OCI-LY7 (cell line): ENCODE results near the gene SYTL3.

Source experiments
- CTCF ChIP-seq: fragments of 200-600 bp; sonication (generic); conservative IDR thresholded peaks from 2 replicates; pipeline ENCODE4 v1.5.1; 2014; ENCODE audit warnings: mild to moderate bottlenecking, antibody characterized with exemption, low read length, moderate library complexity, mixed read lengths
- EZH2phosphoT487 ChIP-seq: fragments of 200-600 bp; sonication (generic); IDR thresholded peaks from 2 replicates; pipeline ENCODE4 v1.6.1; 2018; ENCODE audit warnings: low read depth, borderline replicate concordance, mild to moderate bottlenecking, mixed run types, antibody characterized with exemption, low read length, moderate library complexity, mixed read lengths

- no peak for TF ChIP-seq CTCF
- TF ChIP-seq EZH2phosphoT487: no peak
These were observed 16.9 kb downstream of the SYTL3 start for GRCh38 chr6:158666628-158667359.
